Endometrial microvascular endothelial cells (primary cell): Measurements from ENCODE around the gene ARMCX2. TPM values are rescaled to one million over a fixed set of nuclear protein-coding genes. Genes with fewer than 3 reads are reported as not detected.

Source experiments
- in situ Hi-C: cut with HindIII; loops from 2 replicates; pipeline ENCODE4 v1.10.0; 2017; ENCODE audit warnings: low sequenced_read_pairs, low pct_unique_long_range_greater_than_20kb; ENCODE audit errors: inconsistent ontology term
- total RNA-seq: library from RNA; depleted of rRNA; stranded (reverse); fragments of >200 nt; gene quantifications from one replicate; pipeline ENCODE4 v1.2.3, GENCODE V29; 2015; ENCODE audit errors: inconsistent ontology term

Gene ARMCX2
- total RNA-seq, 1 donor from 2014 or later, result 54.8 TPM

DNA sequence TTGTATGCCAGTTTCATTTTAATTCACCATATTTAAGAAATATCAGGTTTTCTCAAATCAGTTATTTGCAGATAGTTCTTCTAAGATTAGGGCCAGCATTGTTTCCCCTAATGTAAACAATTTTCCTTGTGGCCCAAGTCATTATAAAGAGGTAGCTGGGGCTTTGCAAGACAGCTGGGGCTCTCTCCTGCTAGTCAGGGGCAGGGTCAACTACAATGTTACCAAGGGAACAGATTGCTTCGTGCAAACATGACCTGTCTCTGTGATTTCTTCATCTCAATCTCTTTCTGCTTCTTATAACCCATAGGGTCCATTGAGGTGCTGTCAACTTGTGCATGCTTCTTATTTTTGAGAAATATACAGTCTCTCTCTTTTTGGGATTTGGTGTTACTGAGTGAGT is 53.9 kb downstream of the ARMCX2 start:
- in situ Hi-C loops, result no loop called here

Other genes with a start within 250 kb of the ARMCX2 start
- gene ARMCX4, start 174.4 kb downstream of the ARMCX2 start, total RNA-seq, result 2.4 TPM
- 17.7 TPM for gene ARMCX1, start 109.3 kb downstream of the ARMCX2 start, total RNA-seq
- gene ARMCX6, start 41.9 kb downstream of the ARMCX2 start, total RNA-seq, result 55.0 TPM
- gene ARMCX3, start 36.7 kb downstream of the ARMCX2 start, total RNA-seq, result 50.9 TPM